Ramos (cell line): ENCODE measurements around the gene SYTL2.
"Not testable (repeated sequence)": the region's sequence is repeated elsewhere in the genome, so short reads cannot be mapped to it uniquely, and the experiment has no call there.

ENCODE experiments used
- in situ Hi-C: fragments of 300-500 bp; cut with MboI; formaldehyde crosslinking; loops from one replicate; pipeline ENCODE4 v1.14.3; 2022; ENCODE audit warnings: low sequenced_read_pairs; ENCODE audit not compliant: unreplicated experiment

Gene SYTL2

GRCh38 chr11:85800595-85801342 lies 10.2 kb downstream of the SYTL2 start:
- in situ Hi-C loops: no loop called here

DNA sequence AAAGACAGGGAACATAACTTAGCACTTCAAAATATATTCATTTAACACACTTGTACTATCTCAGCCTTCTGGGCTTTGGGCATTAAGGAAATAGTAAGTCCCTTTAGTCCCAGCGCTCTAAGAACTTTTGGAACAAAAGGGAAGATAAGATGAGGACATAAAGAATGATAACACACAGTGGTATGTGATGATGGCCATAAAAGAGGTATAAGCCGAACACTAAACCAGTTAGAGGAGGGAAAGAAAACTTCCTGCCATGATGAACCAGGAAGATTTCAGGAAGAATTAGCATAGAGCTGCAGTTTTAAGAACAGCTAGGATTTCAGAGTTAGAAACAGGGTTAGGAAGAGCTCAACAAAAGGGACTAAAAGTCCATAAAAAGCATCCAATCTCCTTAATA lies 11.8 kb downstream of the SYTL2 start:
- in situ Hi-C loops: no loop called here

DNA sequence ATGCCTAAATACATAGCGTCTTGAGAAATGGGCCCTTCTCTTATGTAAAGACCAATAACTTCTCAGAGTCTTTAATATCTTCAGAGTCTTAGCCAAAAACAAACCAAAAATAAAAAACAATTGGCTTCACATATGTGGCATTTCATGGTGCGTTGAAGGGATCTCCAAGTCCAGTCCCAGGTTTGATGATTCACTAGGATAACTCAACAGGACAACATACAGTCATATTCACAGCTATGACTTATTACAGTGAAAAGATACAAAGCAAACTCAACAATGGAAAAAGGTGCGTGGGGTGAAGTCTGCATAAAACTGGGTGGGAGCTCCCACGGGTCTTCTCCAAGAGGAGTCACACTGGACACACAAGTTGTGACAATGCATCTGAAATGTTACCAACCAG lies 12.6 kb downstream of the SYTL2 start:
- in situ Hi-C loops: no loop called here

GRCh38 chr11:85795712-85796487 lies 15.0 kb downstream of the SYTL2 start:
- in situ Hi-C loops: no loop called here

GRCh38 chr11:85791409-85791990 lies 19.4 kb downstream of the SYTL2 start:
- in situ Hi-C loops: no loop called here

DNA sequence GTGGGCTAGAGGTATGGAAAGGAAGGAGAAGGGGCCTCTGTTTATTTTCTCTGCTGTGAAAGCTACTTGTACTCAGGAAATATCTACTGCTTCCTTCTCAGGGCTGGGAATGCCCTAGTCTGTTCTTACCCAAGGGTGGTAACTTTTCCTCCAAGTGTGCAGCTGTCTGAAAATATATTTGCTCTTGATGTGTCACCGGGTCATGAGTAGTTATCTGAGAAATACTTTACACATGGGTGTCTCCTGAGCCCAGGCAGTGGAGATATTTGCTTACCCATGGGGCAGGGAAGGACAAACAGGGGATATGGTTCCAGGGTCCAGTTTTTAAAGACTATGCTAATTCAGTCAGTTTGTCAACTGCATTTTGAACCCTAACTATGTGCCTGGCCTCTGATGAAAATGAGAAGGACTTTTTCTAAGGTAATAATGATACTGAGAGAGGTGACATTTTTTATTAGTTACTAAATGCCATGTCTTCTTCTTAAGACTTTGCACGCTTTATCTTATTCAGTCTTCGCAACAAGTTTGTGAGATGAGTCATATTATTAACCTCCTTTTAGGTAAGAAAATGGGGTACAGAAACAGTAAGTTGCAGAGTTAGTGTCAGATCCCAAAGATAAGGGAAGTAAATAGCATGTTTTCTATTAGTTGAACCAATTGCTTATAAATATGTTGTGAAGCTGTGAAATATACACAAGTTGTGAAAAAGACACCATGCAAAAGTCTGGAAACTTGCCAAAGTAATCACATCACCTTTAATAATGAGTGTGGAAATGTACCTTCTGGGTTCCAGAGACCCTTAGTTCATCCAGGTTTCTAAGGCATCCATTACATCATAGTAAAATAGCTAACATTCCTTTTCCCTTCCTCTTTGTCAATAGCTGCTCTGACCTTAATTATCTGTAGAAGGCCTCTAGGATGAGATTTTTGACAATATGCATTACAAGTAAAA lies 22.9 kb downstream of the SYTL2 start:
- in situ Hi-C loops: no loop called here

- in situ Hi-C loops: no loop called here
Observed at GRCh38 chr11:85787168-85787567, 23.8 kb downstream of the SYTL2 start.

DNA sequence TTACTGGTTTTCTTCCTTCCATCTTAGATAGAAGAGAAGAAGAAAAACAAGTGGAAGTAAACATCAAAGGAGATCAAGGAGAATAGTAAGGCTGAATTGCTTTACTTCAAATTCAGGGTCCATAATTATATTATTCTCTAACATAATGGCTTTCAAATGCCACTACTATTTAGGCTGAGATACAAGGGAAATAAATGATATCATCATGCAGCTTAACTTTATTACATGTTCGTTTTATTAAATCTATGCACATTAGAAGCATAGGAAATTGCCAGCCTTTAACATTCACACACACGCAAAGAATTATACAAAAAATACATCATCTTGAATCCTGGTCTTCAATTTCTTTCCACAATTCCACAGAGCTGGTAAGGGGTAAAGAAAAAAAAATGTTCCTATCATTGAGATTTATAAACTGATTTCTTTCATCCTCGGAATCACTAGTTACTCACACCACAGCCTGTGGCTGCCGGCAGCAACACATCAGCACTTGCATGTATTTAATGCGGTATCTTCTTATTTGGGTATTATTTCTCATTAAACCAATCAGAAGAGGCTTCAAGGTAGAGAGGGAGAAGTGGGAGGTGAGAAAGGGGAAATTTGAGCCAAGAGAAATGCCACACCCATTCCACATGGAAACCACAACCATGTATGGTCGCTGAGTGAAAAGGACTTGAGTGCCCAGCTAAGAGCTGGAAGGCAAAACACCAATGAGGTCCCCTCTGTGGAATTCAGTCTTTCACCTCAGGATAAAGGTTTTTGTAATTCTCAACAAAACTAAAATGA lies 26.3 kb downstream of the SYTL2 start:
- in situ Hi-C loops: no loop called here

- in situ Hi-C loops: no loop called here
Observed at GRCh38 chr11:85783758-85784157, 27.2 kb downstream of the SYTL2 start.

- in situ Hi-C loops: not testable (repeated sequence)
Observed at GRCh38 chr11:85780780-85781517, 30.0 kb downstream of the SYTL2 start.

DNA sequence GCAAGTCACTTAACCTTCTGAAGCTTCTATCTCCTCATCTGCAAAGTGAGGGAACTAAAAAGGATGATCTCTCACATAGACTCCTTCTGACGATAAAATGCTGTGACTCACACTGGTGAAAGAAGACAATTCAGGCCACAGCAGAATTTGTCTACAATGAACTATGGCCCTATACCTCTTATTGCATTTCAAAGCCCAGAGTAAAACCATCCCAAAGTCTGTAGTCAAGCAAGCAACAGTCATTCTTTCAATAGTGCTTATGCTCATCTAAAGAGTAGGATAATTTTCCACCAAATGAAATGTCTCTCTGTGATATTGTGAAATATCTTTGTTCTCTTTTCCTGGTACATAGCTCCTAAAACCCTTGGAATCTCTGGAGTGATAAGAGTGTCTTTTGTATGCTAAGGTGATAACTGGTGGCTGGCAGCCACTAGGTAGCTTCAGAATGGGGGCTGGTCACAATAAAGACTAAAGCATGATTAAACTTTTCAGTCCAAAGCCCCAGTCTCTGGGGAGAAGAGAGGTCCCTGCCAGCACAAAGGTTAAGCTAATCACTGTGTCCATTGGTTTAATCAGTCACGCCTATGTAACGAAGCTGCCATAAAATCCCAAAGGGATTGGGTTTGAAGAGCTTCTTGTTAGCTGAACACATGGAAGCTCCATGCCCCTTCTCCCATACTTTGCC lies 30.8 kb downstream of the SYTL2 start:
- in situ Hi-C loops: no loop called here

DNA sequence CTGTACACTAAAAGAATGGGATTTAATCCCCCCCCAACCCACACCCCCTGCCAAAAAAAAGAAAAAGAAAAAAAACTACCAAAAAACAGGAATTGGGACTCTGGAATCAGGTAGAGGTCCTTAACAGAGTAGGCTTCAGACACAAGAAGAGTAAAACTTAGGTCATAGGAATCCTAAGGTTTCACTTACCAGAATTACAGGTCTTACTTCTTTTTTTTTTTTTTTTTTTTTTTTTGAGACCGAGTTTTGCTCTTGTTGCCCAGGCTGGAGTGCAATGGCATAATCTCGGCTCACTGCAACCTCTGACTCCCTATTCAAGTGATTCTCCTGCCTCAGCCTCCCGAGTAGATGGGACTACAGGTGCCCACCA lies 33.4 kb downstream of the SYTL2 start:
- in situ Hi-C loops: not testable (repeated sequence)

DNA sequence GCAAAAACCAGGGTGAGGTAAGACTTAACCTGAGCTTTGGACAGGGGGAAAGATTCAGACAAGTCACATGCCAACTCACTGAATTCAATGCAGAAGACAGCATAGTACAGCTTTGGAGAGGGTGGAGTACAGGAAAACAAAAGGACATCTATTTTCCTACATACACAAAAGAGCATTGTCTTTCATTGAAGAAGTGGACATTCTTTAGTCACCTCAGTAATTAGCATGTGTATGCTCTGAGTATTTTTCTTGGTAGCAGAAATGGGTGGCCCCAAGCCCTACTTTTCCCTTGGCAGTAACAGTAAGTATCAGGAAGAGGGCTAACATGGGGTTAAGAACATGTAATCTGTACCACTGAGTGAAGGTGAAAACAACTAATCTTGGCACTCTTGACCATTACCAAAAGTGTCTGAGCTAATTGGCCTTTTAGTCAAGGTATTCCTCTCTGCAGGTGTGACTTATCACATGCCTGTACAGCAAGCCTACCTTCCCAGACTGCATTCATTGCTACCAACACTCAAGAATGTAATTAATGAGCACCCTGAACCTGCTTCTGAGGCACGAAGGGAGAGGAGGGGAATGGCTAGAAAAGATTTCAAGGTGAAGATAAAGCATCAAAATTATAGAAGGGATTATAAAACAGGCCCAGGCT lies 33.9 kb downstream of the SYTL2 start:
- in situ Hi-C loops: no loop called here

DNA sequence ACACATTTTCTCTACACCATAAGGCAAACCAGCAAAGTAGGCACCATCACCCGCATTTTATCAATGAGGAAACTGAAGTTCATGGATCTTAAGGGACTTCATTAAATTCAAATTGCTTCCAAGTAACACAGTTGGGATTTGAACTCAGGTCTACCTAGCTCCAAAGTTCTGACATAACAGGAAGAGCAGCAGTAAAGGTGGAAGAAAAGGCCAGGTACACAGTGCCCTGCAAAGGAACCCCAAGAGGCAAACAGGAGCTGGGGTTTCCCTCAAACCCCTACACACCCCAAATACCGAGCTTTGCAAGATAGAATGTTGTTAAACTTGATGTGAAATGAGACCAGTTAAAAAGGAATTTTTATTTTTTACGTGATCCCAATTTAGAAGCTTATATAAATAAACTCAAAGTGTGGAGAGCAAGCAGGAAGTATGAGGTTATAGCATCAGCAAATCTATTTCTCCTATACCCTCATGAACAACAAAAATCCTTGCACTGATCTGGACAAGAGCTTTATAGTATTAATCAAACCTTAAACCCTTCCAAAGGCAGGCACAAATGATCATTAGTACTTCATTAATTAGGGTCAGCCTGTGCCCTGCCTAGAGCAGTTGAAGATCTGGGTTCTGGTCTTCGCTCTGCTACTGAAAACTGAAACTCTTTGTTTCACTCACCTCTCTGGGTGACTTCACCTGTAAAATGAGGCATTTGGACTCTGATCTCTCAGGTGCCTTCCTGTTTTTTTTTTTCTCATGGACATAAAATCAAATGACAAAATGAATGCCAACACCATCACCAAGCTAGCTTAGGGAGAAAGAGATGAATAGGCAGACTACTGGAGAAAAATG lies 36.5 kb downstream of the SYTL2 start:
- in situ Hi-C loops: no loop called here

- in situ Hi-C loops: no loop called here
Observed at GRCh38 chr11:85772695-85773094, 38.2 kb downstream of the SYTL2 start.

GRCh38 chr11:85771568-85771967 lies 39.4 kb downstream of the SYTL2 start:
- in situ Hi-C loops: no loop called here

DNA sequence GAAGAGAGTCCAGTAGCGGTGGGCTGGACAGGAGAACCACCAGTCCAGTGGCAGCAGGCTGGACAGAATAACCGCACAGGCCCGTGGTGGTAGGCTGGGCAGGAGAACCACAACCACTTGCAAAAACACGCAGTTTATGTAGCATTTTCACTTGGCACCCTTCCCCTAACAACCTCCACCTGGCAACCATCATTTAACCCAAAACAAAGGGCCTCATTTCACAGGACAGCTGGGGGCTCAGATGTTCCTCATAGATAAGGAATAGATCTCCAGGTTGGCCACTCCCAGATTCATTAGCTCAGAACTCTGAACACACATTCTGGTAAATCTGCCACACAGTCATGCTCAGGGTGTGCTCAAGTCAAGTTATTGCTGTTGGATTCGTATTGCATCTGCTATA lies 41.2 kb downstream of the SYTL2 start:
- in situ Hi-C loops: no loop called here
